Stimulated activated CD8-positive, alpha-beta memory T cell treated with anti-CD3 and anti-CD28 coated beads, Interleukin-15, amount 100 ng/mL, for 48 hours (primary cell): ENCODE results near the gene TBC1D21.

Experiments
- DNase-seq, 2 donors: peaks; one replicate each; pipeline ENCODE4 v3.0.0-alpha.2; 2020; ENCODE audit warnings: low read depth in 2 of 2

Gene TBC1D21

DNA sequence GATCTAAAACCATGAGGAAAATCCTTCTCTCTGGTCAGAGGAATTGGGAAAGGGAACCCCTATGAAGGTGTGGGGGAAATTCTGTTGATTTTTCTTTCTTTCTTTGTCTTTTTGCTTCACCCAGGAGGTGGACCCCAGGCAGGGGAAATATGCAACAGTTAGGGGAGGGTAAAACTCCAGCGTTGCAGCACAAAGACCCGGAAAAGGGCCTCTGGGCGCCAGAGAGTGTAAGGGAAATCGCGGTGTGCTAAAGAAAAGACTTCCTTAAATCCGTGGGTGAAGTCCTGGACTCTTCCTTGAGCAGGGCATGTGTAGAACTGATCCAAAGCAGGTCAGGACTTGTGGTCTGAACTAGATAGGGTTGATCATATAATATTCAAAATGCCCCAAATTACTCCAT lies 11.1 kb upstream of the TBC1D21 start:
- no peak for DNase-seq

DNA sequence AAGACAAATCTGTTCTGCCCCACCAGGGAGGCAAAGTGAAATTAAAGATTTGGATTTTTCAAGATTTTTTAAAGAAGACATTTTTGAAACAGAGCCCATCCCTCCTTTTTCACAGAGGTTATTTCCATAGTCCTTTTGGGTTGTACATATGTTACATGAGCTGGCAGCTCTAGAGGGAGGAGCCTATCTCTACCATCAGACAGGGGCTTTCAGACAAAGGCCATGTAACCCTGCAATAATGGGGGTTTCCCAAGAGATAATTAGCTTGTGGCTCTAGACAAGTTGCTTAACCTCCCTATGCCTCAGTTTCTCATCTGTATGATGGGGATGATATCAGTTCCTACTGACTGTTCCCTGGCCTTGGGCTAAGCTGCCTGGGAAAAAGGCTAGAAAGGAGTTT lies 8.0 kb upstream of the TBC1D21 start:
- DNase-seq: no peak

DNA sequence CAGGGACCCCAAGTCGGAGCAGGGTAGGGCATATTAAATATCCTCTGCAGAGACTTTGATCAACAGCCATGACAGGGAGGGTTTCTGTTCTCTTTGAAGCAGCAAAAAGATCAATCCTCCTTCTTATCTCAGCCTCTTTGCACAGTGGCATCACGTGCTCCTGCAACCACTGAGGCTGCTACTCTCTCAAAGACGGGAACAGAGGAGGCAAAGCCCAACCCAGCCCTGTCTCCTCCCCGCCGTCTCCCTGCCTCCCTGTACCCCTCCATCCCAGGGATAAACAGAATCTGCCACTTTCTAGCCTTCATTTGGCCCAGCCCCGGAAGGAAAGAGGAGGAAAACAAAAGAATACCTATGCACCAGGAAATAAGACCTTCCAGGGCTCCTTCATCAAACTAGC lies 7.5 kb upstream of the TBC1D21 start:
- no peak for DNase-seq

DNA sequence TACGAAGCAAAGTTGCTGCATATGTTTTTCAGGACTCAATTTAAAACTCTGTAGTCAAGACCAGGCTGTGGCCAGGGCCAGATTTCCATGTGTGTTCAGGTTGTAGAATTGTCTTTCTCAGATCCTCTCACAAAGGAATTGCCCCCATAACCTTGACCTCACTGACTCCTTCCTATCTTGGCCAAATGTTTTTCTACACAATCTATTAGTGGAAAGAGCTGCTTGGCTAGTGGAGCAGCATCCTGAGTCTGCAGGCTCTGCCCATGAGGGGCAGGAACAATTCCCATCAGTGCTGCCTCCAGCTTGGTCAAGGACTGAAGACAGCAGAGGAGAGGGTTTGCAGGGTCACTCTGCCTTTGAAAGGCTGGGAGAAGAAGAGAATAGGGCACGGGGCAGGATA lies 6.9 kb upstream of the TBC1D21 start:
- no peak for DNase-seq

- DNase-seq: no peak
Observed at GRCh38 chr15:73866881-73867410, 6.4 kb upstream of the TBC1D21 start.

- DNase-seq: no peak
Observed at GRCh38 chr15:73867426-73867825, 5.9 kb upstream of the TBC1D21 start.

- no peak for DNase-seq
Observed at GRCh38 chr15:73867956-73868355, 5.4 kb upstream of the TBC1D21 start.

GRCh38 chr15:73869216-73869995 lies 4.0 kb upstream of the TBC1D21 start:
- DNase-seq: no peak

DNA sequence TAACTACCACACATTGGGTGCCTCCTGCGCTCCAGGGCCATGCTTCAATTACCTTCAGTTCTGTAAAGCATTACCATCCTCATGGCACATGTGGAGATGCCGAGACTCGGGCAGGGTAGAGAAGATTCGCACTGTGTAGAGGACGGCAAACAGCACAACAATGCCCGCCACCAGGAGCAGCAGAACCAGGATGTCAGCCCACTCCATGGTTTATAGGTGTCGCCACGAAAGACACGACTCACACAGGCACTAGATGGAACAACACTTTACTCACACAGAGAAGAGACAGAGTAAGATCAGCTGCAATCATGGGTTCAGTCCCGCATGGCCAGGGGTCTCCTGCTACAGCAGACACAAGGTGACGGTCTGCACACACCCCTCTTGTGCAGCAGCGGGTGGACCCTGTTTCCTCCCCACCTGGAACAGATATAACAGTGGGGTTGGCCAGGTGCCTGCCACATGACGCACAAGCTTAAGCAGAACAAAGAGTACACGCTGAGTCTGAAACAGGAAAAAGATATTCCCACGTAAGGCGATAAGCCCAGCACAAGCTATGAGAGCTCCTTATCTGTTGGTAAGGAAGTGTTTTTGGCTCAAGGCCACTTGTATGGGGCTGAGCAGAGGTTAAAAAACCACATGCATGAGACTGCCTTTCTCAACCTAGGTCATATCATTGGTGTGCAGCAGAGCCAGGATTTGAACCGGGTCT lies 2.5 kb upstream of the TBC1D21 start:
- DNase-seq: no peak

DNA sequence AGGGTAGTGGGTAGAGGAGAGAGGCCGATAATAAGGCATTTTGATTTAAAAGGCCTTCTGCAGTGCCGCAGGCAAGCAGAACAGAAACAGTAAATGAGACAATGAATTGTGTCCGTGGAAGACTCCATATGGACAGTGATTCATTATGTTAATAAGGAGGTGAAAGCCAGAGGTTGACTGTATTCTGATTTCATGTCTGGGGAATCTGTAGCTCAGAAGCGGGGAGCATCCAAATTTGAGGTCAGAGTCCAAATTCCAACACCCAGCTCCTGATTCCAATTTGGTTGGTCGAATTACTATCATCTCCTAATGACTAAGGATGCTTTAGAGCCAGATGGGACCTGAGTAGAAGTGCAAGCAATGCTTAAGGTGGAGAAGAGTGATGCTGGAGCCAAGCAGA lies 1.0 kb upstream of the TBC1D21 start:
- DNase-seq: no peak

GRCh38 chr15:73873889-73874511 lies 636 bp downstream of the TBC1D21 start:
- no peak for DNase-seq

- no peak for DNase-seq
Observed at GRCh38 chr15:73879426-73879825, 6.1 kb downstream of the TBC1D21 start.

DNA sequence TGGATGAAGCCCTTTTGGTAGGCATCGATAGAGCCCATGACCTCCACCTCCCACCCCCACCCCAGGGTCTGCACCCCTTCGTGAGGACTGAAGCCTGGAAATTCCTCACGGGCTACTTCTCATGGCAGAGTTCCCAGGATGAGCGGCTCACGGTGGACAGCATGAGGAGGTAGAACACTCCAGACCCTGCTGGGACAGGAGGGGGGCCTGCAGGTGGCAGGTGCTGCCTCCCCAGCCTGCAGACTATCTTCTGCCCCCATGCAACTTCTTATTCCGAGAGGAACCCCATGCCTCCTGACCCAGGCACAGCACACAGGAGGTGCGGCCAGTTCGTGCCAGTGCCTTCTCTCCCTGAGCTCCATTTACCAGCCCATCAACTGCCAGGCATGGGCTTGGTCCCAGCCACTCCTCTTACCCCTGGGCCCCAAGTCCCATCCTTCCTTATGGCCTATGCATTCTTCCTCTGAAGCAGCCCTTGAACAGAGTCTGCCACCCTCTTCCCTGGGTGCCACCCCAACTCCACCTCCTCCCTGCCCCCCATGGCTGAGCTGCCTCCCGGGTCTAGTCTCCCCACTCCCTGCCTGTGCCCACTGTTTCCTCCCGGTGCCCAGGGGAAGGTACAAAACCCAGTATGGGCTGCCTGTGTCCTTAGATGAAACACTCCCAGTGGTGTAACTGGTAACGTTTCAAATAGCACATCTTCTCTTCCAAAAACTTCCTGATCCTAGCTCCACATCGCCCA lies 8.4 kb downstream of the TBC1D21 start:
- no peak for DNase-seq

DNA sequence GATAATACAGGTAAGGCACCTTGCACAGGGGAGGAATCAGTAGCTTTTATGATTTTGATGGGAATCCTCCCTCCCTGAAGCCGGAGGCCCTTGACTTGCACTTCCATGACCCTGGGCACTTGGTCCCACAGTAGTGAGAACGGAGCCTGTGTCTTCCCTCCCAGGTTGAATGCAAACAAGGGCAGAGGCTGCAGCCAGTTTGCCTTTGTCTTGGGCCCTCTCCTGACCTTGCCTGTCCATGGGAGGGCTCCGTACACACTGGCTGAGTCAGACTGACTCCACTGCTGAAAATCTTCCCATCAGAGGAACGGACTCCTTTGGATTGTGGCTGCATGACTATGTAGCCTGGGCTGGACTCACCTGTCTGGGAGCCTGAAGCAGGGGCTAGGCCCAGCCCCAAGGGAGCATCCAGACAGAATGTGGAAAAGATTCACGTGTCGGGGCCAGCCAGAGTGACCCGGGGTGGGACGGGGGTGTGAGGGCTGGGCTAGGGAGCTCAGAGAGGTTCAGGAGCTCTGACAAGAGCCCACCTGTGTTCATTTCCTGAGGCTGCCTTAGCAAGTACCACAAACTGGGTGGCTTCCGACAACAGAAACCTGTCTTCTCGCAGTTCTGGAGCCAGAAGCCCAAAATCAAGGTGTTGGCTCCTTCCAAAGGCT lies 9.5 kb downstream of the TBC1D21 start:
- no peak for DNase-seq

GRCh38 chr15:73884159-73884558 lies 10.8 kb downstream of the TBC1D21 start:
- no peak for DNase-seq

GRCh38 chr15:73885954-73886700 lies 12.8 kb downstream of the TBC1D21 start:
- no peak for DNase-seq

GRCh38 chr15:73886717-73887345 lies 13.5 kb downstream of the TBC1D21 start:
- no peak for DNase-seq

GRCh38 chr15:73887481-73887880 lies 14.1 kb downstream of the TBC1D21 start:
- no peak for DNase-seq

DNA sequence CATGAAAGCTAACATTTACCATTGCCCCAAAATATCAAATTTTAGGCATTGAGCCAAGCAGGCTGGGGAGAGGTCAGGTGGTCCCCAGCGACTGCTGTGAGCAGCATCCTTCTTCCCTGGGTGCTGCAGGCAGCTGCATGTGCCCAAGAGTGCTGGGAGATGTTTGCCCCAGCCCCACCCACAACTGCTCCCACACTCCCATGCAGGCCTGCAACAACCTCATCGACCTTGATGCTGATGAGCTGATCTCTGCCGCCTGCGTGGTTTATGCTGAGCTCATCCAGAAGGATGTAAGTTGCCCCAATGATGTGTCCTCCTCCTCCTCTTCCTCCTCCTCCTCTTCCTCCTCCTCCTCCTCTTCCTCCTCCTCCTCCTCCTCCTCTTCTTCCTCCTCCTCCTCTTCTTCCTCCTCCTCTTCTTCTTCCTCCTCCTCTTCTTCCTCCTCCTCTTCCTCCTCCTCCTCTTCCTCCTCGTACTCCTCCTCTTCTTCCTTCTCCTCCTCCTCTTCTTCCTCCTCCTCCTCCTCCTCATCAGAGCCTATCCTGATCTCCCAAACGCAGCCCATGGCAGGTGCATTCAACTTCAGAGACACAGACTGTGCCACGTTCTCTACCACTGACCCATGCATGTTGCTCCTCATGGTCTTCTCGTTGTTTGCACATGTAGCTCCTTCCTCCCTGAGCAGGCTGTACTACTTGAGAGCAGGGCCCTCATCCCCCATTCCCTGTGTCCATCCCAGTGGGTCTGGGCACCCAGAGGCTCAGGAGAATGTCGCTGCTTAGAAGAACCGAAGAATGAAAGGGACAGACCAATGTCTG lies 15.1 kb downstream of the TBC1D21 start:
- no peak for DNase-seq
